22Rv1 (cell line): ENCODE measurements around the gene BMP2K.

Experiments
- ZFX ChIP-seq: fragments of 450-650 bp; IDR thresholded peaks from 2 replicates; pipeline ENCODE4 v1.6.1; 2017; ENCODE audit warnings: antibody characterized with exemption, borderline replicate concordance
- TF ChIP-seq, protein P1 (sequence below): fragments of 450-650 bp; IDR thresholded peaks from 2 replicates; pipeline ENCODE4 v1.5.1; 2017; ENCODE audit warnings: mild to moderate bottlenecking

DNA sequence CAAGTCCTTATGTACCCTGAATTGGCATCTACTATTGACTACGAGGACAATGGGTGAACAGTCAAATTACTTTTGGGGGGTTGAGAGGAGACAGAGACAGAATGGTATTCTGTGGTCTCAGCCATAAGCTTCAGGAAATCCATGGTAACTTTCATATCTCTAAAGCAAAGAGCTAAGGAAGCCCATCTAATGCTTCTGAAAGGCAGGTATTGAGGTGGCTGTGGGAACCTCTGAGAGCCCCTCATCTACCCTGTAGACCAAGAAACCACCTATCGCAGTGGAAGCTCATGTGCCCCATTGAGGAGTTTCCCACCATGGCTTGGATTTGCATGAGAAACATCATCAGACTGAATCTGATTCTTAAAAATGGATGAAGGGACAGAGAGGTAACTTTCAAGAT lies 23.1 kb upstream of the BMP2K start:
- TF ChIP-seq, protein P1, sequence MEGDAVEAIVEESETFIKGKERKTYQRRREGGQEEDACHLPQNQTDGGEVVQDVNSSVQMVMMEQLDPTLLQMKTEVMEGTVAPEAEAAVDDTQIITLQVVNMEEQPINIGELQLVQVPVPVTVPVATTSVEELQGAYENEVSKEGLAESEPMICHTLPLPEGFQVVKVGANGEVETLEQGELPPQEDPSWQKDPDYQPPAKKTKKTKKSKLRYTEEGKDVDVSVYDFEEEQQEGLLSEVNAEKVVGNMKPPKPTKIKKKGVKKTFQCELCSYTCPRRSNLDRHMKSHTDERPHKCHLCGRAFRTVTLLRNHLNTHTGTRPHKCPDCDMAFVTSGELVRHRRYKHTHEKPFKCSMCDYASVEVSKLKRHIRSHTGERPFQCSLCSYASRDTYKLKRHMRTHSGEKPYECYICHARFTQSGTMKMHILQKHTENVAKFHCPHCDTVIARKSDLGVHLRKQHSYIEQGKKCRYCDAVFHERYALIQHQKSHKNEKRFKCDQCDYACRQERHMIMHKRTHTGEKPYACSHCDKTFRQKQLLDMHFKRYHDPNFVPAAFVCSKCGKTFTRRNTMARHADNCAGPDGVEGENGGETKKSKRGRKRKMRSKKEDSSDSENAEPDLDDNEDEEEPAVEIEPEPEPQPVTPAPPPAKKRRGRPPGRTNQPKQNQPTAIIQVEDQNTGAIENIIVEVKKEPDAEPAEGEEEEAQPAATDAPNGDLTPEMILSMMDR, result no peak
- TF ChIP-seq ZFX, result no peak
